Hematopoietic multipotent progenitor cell treated with erythropoietin and hydrocortisone succinate and interleukin-3 and kit ligand, for 4 days (in vitro differentiated cells): ENCODE data around the gene STON1.
"Not testable (repeated sequence)": the region's sequence is repeated elsewhere in the genome, so short reads cannot be mapped to it uniquely, and the experiment has no call there.

ENCODE experiments used
- DNase-seq: peaks from one replicate; pipeline ENCODE4 v3.0.0-alpha.2; 2015

Gene STON1

DNA sequence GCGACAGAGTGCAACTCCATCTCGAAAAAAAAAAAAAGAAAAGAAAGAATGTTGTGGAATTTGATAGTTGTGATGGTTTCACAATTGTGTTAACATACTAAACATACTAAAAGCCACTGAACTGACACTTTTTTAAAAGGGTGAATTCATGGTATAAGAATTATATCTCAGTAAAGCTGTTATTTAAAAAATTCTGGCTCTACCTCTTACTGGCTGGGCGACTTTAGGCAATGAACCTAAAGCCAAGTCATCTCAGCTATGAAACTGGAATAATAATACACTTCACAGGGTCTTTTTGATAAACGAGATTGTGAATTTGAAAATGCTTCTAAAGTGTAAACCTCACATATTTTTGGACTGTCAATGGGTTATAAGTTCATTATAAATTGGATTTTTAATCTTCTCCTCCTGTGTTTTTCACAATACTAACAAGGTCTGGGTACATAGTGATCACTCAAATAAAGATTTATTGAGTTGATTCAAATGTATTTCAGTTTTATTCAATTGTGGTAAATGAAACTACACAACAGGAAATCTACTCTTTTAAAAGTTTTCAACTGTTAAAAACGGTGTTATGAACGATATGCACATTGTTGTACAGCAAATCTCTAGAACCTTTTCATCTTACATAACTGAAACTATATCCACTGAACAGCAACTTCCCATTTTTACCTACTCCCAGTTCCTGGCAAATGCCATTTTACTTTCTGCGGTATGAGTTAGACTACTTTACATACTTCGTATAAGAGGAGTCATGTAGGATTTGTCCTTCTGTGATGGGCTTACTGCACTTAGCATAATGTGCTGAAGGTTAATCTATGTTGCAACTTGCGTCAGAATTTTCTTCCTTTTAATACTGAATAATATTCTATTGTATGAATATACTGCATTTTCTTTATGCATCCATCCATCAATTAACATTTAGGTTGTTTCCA, 44.7 kb downstream of the STON1 start:
- DNase-seq, result peak; percentile 30

DNA sequence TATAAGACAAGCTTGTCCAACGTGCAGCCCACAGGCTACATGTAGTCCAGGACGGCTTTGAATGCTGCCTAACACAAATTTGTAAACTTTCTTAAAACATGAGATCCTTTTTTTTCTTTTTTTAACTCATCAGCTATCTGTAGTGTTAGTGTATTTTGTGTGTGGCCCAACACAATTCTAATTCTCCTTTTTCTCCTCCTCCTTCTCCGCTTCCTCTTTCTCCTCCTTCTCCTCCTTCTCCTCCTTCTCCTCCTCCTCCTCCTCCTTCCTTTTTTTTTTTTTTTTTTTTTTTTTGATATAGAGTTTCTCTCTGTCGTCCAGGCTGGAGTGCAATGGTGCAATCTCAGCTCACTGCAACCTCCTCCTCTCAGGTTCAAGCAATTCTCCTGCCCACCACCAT, 48.4 kb downstream of the STON1 start:
- no peak for DNase-seq

DNA sequence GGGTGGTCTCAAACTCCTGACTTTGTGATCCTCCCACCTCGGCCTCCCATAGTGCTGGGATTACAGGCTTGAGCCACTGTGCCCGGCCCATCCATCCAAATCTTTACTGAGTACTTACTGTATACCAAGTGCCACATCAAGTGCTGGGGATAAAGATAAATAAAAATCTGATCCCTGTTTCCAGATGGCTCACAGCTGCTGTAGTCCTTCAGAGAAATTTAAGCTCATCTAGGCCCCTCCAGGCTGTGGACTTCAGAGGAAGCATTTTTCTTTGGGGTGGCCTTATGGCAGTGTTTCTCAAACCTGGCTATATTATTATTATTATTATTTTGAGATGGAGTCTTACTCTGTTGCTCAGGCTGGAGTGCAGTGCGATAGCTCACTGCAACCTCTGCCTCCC, 54.0 kb downstream of the STON1 start:
- no peak for DNase-seq

DNA sequence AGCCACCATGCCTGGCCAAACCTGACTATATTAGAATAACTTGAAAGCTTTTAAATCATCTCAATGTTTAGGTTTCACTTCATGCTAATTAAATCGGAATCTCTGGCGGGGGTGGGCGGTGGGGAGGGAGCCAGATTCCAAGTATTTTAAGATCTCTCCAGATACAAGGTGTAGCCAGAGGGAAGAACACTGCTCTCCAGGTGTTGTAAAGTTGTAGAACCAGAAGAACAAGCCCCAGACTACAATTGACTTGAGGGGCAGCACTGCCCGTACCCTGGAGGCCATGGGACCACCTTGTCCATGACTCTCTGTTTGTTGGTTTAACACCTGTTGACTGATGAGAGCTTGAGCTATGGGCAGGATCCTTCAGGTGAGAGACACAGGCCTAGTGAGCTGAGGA, 54.6 kb downstream of the STON1 start:
- no peak for DNase-seq

DNA sequence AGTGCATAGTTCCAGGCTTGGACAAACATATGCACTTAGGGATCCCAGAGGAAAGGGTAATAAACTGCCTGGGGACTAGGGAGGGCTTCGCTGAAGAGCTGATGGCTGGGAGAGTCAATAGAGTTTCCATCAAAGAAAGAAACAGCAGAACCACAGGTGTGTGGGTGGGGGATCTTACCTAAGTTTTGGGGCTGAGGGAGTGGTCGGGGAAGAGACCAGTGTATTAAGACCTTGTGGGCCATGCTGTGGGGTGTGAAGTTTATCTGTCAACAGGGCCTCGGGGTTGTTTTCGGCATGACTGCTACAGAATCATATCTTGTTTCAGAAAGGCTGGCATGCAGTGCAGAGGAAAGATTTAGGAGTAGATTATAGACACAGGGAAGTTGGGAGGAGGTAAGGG, 56.5 kb downstream of the STON1 start:
- DNase-seq, result no peak

DNA sequence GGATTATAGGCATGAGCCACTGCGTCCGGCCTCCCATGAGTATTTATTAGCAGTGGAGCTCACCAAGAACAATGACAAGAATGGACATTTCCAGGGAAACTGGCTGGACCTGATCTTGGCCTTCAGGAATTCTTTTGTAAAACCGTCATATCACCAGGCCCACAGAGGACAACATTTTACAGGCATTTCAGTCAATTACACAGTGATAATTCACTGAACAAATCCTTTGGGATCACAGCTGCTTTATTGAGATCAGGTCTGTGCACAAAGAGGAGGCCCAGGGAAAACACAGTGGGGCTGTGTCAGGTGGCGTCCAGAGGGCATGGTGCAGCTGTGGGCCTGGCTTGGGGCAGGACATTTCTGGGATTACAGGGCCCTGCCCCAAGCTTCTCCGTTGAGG, 57.6 kb downstream of the STON1 start:
- no peak for DNase-seq

DNA sequence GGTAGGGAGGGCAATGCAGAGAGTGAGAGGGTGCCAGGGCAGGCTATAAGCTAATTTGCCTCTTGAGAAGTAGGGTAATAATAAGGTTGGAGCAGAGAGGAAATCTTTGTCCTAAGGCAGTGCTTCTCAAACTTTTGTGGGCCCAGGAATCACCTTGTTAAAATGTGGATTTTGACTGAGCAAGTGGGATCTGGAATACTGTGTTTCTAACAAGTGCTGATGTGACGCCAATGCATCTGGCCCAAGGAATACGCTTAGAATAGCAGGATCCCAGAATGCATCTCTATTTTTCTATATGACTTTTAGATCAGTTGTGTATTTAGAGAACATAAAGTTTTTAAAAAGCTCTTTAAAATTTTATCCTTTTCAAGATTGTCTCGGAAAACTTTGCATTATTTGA, 58.0 kb downstream of the STON1 start:
- DNase-seq, result no peak

DNA sequence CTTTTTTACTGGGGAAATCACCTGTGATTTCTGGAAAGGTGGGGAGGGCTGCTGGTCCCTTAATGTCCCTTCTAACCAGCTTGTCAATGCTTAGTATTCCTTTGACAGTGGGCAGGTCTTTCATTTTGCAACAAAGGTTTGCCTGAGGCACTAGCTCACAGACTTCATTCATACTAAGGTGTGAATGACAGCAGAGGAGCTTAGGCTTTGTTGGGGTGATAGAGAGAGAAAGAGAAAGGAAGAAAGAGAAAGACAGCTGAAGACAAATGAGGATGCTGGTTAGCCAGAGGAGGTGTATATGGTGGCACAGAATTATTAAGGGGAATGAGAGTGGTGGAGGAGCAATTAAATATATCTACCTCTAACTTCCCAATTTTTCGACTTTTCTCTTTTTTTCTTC, 58.8 kb downstream of the STON1 start:
- DNase-seq, result no peak

DNA sequence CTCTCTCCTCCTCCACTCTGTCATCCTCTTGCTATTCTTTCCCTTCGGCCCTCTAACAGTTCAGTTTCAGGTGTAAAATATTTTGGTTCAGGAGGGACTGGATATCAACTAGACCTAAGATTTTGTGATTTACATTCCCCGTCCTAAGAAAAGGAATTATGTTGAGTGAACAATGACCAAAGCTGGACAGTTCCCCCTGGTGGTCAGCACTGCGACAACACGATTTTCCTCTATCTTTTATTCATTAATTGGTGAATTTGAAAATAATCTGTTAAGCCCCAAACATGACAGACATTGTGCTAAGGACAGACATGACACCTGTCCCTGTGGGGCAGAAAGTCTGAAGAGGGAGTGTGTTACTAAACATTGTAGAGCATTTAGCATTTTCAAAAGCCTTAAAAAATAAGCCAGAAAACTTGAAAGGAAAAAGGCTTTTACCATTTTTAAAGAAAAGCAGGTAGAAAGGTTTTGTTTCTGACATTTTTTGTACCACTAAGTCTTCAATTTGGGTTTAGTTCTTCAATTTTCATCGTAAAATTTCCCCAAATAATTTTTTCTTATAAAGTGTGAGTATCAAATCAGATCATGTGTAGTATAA, 59.3 kb downstream of the STON1 start:
- peak; percentile 67 for DNase-seq

DNA sequence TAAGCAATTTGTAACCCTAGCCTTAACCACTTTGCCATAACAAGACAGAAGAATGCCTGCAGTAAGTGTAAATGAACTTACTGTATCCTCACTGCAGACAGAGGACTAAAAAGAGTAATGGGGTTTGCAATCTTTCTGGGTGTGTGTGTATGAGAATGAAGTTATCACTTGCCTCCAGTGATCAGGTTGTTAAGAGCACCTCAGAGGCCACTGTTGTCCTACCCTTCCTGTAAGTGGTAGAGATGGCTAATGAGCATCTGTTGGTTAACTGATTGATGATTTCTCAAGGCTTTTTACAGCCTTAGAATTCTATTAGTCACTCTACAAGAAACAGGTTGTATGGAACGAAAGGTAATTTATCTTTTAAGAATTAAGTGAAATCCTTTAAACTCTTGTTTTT, 60.1 kb downstream of the STON1 start:
- DNase-seq, result peak; percentile 5

DNA sequence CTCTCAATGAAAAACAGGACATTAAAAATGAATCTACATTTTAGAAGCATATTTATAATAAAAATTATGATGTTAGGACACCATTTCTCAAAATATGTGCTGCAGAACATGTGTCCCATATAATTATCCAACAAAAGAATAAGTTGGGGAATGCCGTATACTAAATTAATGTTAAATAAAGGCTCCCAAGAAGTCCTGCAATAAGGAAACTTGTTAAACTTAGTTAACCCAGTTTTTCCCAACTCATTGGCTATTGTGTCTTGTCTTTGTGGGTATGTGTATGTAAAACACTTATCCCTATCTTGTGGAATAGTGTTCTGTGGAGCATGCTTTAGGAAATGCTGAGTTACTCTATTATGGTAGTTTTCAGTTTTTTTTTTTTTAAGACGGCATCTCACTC, 62.1 kb downstream of the STON1 start:
- DNase-seq, result no peak

DNA sequence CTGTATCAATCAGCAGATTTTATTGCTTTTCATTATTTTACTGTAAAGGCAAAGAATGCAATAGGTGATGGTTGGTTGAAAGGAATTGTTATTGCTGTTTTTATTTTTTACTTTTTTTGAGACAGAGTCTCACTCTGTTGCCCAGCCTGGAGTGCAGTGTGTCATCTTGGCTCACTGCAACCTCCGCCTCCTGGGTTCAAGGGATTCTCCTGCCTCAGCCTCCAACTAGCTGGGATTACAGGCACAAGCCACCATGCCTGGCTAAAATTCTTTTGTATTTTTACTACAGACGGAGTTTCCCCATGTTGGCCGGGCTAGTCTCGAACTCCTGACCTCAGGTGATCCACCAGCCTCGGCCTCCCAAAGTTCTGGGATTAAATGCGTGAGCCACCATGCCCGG, 66.8 kb downstream of the STON1 start:
- DNase-seq, result not testable (repeated sequence)

DNA sequence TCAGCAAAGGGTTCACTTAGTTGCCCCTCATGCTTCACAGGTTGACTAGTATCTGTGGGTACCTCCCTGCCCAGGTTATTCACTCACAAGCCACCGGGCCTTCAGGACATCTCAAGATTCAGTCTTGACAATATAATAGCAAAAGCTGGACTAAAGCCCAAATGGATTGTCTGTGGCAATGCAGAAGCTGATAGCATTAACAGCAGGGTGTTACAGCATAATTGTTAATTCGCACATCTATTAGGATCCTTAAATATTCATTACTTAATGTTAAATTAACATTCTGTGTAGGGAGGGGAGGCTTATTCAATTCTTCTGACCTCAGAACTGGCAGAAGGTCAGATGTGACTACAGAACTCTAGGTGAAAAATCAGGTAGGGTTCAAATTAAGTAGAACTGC, 67.5 kb downstream of the STON1 start:
- no peak for DNase-seq

DNA sequence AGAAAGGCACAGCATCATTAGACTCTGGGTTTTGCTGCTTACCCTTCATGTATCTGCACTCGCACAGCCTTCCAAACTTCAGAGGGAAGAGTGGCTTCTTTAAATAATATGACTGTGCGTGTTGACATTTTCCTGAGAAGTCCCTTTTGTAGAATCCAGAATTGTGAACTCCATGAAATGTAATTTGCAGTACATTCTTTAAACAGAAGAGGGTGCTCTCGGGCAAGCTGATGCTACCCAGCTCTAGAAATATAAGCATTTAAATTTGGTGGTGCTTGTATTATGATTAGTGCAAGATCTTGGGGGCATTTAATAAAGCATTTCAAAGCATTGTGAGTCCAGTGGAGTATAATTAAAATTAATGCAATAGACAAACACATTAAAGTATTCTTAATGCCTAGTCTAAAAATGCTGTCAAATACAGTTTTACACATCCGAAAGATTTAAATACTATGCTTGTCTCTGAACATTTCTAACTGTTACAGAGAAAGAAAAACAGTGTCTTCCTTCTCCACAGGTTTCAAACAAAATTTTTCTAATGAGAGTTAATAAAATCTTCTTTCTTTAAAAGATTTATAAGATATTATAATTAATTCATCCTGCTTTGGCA, 70.4 kb downstream of the STON1 start:
- peak; percentile 75 for DNase-seq

DNA sequence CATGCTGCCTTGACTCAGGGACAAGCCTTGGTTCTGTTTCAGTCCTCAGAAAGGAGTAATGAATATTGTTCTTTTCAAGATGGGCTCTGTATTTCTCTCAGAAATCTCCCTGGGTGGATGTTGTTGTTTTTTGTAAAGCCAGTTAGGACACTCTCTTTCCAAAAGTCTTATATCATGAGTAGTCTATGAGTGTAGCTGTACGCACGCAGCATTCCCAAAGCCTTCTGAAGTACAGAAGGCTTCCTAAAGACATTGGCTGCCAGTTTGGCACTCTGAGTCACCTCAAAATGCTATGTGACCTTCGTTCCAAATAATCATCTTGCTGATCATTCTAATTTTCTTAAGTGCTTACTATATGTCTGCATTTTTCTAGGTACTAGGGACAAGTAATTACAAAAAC, 71.0 kb downstream of the STON1 start:
- DNase-seq, result no peak

DNA sequence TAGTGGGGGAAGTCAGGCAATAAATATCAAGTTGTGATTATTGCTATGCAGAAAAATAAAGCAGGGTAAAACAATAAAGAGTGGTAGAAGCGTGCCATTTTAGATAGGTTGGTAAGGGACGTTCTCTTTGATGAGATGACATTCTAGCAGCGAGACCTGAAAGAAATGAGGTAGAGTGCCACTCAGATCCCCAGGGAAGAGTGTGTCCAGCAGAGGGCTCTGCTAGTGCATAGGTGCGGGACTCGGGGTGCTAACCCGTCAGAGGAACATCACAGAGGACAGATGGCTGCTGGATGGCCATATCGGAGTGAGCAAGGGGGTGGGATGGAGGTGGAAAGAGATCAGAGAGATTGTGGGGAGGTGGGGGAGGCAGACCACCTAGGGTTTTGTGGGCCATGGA, 71.4 kb downstream of the STON1 start:
- peak; percentile 71 for DNase-seq

DNA sequence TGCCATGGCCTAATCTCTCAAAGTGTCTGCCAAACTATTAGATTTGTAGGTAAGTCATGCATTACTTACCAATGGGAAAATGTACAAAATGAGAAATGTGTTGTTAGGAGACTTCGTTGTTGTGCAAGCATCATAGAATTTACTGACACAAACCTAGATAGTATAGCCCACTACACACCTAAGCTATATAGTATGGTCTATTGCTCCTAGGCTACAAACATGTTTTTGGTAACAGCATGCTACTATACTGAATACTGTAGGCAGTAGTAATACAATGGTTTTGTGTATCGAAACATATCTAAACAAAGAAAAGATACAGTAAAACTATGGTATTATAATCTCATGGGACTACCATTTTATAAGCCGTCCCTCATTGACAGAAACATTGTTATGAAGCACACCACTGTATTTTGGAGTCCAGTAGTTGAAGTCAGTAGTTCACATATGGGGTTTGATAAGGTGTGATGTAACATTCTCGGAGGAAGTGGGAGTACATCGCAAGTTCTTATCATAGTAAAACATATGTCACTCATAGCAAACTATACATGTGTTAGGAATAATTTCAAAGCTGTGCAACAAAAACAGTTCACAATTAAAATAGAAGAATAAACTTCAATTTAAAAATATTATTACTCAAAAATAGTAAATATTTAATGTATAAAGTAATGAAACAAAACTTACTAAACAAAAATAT, 75.7 kb downstream of the STON1 start:
- peak; percentile 94 for DNase-seq

DNA sequence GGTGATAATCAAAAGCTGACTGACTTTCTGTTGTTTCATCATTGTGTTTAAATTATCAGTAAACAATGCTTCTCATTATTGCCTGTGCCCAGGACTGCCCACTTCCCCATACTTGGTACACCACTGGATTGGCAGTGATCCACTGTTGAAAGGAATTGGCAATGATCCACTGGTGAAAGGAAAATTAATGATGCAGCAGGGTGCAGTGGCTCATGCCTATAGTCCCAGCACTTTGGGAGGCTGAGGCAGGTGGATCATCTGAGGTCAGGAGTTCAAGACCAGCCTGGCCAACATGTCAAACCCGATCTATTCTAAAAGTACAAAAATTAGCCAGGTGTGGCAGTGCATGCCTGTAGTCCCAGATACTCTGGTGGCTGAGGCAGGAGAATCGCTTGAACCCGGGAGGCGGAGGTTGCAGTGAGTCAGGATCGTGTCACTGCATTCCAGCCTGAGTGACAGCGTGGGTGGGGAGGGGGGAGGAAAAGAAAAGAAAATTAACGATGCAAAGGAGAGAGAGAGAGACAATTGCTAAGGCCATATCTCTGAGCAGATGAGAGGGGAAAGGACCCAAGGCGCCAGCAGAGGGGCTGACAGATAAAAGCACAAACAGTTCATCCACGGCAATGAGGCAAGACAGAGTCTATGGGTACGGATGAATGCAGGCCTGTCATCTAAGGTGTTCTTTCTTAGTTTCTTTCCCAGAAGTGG, 77.5 kb downstream of the STON1 start:
- peak; percentile 72 for DNase-seq

DNA sequence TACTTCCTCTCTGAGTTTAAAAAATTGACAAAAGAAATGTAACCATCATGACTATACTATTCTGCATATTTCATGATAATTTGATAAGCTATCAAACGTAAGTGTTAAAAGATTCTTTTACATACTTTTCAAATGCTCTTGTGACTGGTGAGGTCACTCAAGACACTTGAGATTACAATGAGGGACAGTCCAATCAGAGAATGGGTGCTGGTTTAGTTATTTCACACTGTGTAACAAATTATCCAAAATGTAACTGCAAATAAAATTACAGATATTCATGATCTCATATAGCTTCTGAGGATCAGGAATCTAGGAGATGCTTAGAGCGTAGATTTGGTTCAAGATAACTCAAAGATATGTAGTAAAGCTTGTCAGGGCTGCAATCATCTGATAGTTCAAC, 83.3 kb downstream of the STON1 start:
- DNase-seq, result no peak

DNA sequence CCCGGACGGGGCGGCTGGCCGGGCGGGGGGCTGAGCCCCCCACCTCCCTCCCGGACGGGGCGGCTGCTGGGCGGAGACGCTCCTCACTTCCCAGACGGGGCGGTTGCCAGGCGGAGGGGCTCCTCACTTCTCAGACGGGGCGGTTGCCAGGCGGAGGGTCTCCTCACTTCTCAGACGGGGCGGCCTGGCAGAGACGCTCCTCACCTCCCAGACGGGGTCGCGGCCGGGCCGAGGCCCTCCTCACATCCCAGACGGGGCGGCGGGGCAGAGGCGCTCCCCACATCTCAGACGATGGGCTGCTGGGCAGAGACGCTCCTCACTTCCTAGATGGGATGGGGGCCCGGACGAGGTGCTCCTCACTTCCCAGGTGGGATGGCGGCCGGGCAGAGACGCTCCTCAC, 84.6 kb downstream of the STON1 start:
- not testable (repeated sequence) for DNase-seq

DNA sequence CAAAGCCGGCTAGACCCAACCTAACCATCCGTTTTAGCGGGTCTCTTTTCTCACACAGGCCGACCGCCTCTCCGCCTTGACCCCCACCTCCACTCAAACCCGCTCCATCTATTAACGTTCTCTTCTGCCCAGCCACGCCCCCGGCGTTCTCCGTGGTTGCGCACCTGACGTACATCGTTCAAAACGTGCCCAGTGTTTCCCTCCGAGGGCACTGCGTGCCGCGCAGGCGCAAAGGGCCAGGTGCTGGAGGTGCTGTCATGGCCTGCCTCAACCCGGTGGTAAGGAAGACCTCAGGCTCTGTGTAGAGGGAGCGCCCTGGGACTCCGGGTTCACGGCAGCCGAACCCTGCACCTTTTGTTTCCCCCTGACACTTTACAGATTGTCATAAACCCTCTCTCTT, 87.7 kb downstream of the STON1 start, which contains the start of gene GTF2A1L:
TSS of gene GTF2A1L (plus strand) at position 239 of the 400 bp plus-strand sequence. CDS start at position 258, 19 bp downstream.
- DNase-seq, result no peak

DNA sequence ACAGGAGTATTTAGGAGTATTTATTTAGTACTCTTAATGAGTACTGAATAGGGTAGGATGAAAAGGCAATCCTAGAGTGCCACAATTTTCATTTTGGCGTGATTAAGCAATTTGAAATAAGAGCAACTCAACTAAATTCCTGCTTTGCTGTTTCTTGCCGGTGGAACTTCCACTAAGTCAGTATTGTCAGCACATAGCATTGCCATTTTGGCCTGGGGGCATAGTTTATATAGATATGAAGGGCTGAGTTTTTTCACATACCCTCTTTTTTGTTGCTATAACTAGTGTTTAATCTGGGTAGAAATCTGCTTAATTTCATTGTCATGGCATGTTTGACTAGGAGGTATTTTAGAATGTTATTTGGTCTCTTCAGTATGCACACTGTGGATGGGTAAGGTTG, 89.6 kb downstream of the STON1 start:
- no peak for DNase-seq

DNA sequence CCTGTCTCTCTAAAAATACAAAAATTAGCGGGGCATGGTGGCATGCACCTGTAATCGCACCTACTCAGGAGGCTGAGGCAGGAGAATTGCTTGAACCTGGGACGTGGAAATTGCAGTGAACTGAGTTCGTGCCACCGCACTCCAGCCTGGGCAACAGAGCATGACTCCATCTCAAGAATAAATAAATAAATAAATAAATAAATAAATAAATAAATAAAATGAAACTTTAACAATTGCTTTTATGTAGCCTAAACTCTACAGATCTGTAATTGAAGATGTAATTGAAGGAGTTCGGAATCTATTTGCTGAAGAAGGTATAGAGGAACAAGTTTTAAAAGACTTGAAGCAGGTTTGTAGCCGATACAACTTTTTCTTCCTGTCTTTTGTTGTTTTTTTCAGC, 90.7 kb downstream of the STON1 start:
- DNase-seq, result no peak
